Right lobe of liver (tissue), 6 donors: Measurements from ENCODE around the gene THADA. TPM values are rescaled to one million over a fixed set of nuclear protein-coding genes. Genes with fewer than 3 reads are reported as not detected.

Source experiments
- ATAC-seq, 4 donors: fragments of 200-7000 bp; cut with Tn5 transposase; one replicate each; pipeline ENCODE4 v1.9.1; 2020; ENCODE audit warnings: mild to moderate bottlenecking in 4 of 4, moderate library complexity in 4 of 4
- DNase-seq, 3 donors: peaks; one replicate each; pipeline ENCODE4 v3.0.0-alpha.2; 2020
- H3K27ac ChIP-seq, 3 donors: fragments of 200-600 bp; one replicate each; pipeline ENCODE4 v1.8.0; 2022
- H3K27me3 ChIP-seq, 2 donors: fragments of 200-600 bp; one replicate each; pipeline ENCODE4 v1.8.0; 2022
- H3K36me3 ChIP-seq, 4 donors: fragments of 200-600 bp; sonication (generic) in 1 of 4; one replicate each; pipeline versions ENCODE4 v1.5.1 to v1.8.0; 2017 to 2022; ENCODE audit warnings: control low read depth in 1 of 4
- H3K4me1 ChIP-seq, 4 donors: fragments of 200-600 bp; sonication (generic) in 1 of 4; one replicate each; pipeline versions ENCODE4 v1.5.1 to v1.8.0; 2017 to 2022; ENCODE audit warnings: control low read depth in 1 of 4
- H3K4me3 ChIP-seq, 3 donors: fragments of 200-600 bp; one replicate each; pipeline ENCODE4 v1.8.0; 2022
- H3K9me3 ChIP-seq, 4 donors: fragments of 200-600 bp; sonication (generic) in 1 of 4; one replicate each; pipeline versions ENCODE4 v1.5.1 to v1.8.0; 2017 to 2022; ENCODE audit warnings: control low read depth in 1 of 4
- CTCF ChIP-seq, 4 donors: fragments of 200-600 bp in 3 of 4; fragments of 450-650 bp in 1 of 4; IDR thresholded peaks; one replicate each; pipeline versions ENCODE4 v1.5.1 to v1.8.0; 2016 to 2022; ENCODE audit warnings: antibody characterized with exemption in 4 of 4, mild to moderate bottlenecking in 2 of 4
- POLR2A ChIP-seq: fragments of 450-650 bp; IDR thresholded peaks from one replicate; pipeline ENCODE4 v1.6.1; 2017; ENCODE audit warnings: antibody characterized with exemption, mild to moderate bottlenecking
- WGBS: methylation state at CpG from one replicate; pipeline ENCODE4 v1.1.6; 2018; ENCODE audit warnings: low coverage, low lambda C conversion rate; ENCODE audit not compliant: insufficient coverage; ENCODE audit errors: missing lambda C conversion rate; 5-methylcytosine and 5-hydroxymethylcytosine counted together
- intact Hi-C, 2 donors: fragments of 100-400 bp; cut with DNase I; formaldehyde crosslinking; loops; one replicate each; pipeline versions ENCODE4 v1.11.2 to v1.14.1; 2022
- total RNA-seq, 6 experiments: library from RNA; depleted of rRNA in 2 of 6; stranded (reverse); fragments of >200 nt in 2 of 6; fragmentation: NEBNext Ultra II Directional in 3 of 6; extraction: Animal tissue kit (Norgen Biotek cat#: 25700) in 3 of 6; gene quantifications; one replicate each; pipeline versions ENCODE4 v1.1.0 to v1.2.4, GENCODE V29; 2016 to 2023
- donor health status: DM: no; HTN: yes; CAD: no.
- donor health status: DM: no; HTN: no; CAD: no.
- donor health status: DM: no; HTN: no; CAD: no.
- donor health status: DM: no; HTN: yes; CAD: no.
- donor health status: DM: no; HTN: yes; CAD: no.

Gene THADA
- total RNA-seq, 6 experiments from 2014 or later = 12.2 to 21.6 (median 14.0) TPM

DNA sequence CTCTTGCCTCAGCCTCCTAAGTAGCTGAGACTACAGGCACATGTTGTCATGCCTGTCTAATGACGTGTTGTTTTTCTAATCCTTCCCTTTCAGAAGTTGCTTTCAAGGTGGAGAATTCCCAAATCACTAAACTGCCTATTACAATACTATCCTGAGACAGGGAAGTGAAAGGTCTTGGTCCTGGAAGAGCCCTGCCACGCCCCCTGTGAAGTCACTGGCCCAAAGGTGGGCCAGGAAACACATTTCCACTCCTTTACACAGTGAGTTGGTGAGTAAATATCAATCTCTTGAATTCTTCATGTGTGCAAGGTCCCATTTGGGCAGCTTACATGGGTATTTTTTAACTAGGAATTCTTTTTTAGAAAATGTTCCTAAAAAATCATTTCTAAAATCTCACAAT lies 150.1 kb downstream of the THADA start:
- H3K4me1 ChIP-seq = peaks cover 0 to 8% (median 0%) of the 10 kb centered on the region in 4 donors
- WGBS = 100% methylated on average over 2 of the region's 2 CpGs

DNA sequence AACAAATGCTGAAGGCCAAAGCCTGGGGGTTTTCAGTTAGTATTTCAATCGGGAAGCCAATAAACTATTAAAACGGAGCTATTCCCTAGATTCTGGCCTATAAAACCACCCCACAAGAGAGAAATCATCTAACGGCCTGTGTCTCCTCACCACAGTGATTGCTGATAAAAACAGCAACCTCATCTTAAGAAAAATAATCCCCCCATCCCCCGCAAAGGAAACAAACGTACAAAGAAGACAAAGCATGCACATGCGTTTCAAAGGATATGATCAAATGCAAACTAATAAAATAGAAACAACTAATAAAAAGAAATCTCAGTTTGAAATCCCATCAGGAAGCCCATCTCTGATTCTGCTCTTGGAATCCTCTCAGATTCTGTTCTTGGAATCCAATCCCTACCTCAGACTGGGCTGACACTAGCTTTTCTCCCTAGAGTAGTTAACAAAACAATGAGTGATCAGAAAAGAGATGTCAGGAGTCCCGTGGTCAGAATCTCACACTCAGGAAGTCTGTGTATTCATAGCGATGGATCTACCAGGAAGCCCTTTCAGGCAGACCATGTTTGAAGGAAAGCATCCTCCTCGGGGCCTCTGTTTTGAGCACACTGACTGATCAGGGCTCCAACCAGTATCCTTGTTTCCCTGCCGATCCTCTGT lies 150.7 kb downstream of the THADA start:
- WGBS = 87% methylated on average over 9 of the region's 10 CpGs
- no peaks in the 10 kb centered on the region for H3K9me3 ChIP-seq
- H3K4me3 ChIP-seq = no peak overlapping the region
- H3K27ac ChIP-seq = no peak overlapping the region
- DNase-seq = no peak
- TF ChIP-seq POLR2A = no peak
- no peaks in the 10 kb centered on the region for H3K27me3 ChIP-seq
- intact Hi-C loops = no loop called here
- ATAC-seq = peak in 1 of 4 donors; percentile 24
- peaks cover 0 to 12% (median 0%) of the 10 kb centered on the region in 4 donors for H3K4me1 ChIP-seq
- H3K36me3 ChIP-seq = no peaks in the 10 kb centered on the region

More for the DNA sequence above, 150.1 kb downstream of the THADA start:
- Histone ChIP-seq H3K27ac (no peak overlapping the region), H3K9me3 (no peaks in the 10 kb centered on the region), H3K36me3 (no peaks in the 10 kb centered on the region), H3K4me3 (no peak overlapping the region), H3K27me3 (no peaks in the 10 kb centered on the region)
- TF ChIP-seq CTCF (IDR thresholded peaks at IDR 0.05) (no peak), POLR2A (no peak)
- intact Hi-C loops = no loop called here
- DNase-seq (no peak), ATAC-seq (no peak)

GRCh38 chr2:43443282-43443681 lies 152.6 kb downstream of the THADA start:
- Histone ChIP-seq H3K27me3 (no peaks in the 10 kb centered on the region), H3K9me3 (no peaks in the 10 kb centered on the region), H3K27ac (no peak overlapping the region), H3K4me3 (no peak overlapping the region), H3K4me1 (peaks cover 0 to 12% (median 0%) of the 10 kb centered on the region in 4 donors), H3K36me3 (no peaks in the 10 kb centered on the region)
- intact Hi-C loops = no loop called here
- no peak for ATAC-seq
- DNase-seq = no peak
- 60% methylated on average over 4 of the region's 4 CpGs for whole genome bisulfite sequencing
- TF ChIP-seq POLR2A = no peak
- no peak for TF ChIP-seq CTCF (IDR thresholded peaks at IDR 0.05)

- ATAC-seq (no peak), DNase-seq (no peak)
- no peaks in the 10 kb centered on the region for H3K36me3 ChIP-seq
- H3K4me1 ChIP-seq = peaks cover 0 to 12% (median 0%) of the 10 kb centered on the region in 4 donors
- H3K9me3 ChIP-seq = no peaks in the 10 kb centered on the region
- intact Hi-C loops = no loop called here
- H3K4me3 ChIP-seq = no peak overlapping the region
- no peaks in the 10 kb centered on the region for H3K27me3 ChIP-seq
- no peak overlapping the region for H3K27ac ChIP-seq
- 78% methylated on average over 1 of the region's 1 CpG for WGBS
- TF ChIP-seq POLR2A (no peak), CTCF (IDR thresholded peaks at IDR 0.05) (no peak)
Measured at GRCh38 chr2:43441195-43441594, 154.6 kb downstream of the THADA start.

DNA sequence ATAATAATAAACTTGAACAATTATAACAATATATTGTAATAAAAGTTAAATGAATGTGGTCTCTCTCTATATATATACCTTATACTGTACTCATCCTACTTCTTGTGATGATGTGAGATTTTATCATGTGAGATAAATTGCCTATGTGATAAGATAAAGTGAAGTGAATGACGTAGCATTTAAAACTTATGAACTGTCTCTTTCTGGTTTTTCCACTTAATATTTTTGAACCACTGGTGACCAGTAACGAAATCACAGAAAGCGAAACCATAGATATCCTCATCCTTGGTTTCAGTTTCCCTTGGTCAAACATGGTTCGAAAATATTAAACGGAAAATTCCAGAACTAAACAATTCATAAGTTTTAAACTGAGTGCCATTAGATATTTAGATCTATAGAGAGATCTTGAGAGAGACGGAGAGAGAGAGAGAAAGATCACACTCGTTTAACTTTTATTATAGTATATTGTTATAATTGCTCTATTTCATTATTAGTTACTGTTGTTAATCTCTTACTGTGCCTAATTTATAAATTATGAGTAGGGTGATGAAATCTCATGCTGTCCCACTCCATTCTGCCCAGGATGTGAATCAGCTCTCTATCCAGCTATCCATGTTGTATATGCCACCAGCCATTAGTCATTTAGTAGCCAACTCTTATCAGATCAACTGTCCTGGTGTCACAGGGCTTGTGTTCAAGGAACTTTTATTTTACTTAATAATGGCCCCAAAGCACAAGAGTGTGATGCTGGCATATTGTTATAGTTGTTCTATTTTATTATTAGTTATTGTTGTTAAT lies 156.8 kb downstream of the THADA start:
- 60% methylated on average over 7 of the region's 7 CpGs for WGBS
- Histone ChIP-seq H3K4me3 (peak overlapping the region in 1 of 3 donors; percentile 3), H3K4me1 (peaks cover 0 to 12% (median 0%) of the 10 kb centered on the region in 4 donors), H3K27ac (peak overlapping the region in 2 of 3 donors; percentile 3 to 42), H3K27me3 (no peaks in the 10 kb centered on the region), H3K36me3 (no peaks in the 10 kb centered on the region), H3K9me3 (no peaks in the 10 kb centered on the region)
- intact Hi-C loops = no loop called here
- TF ChIP-seq POLR2A (no peak), CTCF (IDR thresholded peaks at IDR 0.05) (no peak)
- no peak for DNase-seq
- ATAC-seq = peak in 3 of 4 donors; percentile 62 to 66 (median 63)
